Hindlimb muscle (tissue), 1 donor: ENCODE results near the gene GRPEL2. TPM values are rescaled to one million over a fixed set of nuclear protein-coding genes. Genes with fewer than 3 reads are reported as not detected.
A peak's percentile ranks its signal among the peaks of the same experiment; 100 is the strongest.

ENCODE experiments used
- DNase-seq: peaks from one replicate; pipeline ENCODE4 v3.0.0-alpha.2; 2013
- polyA plus RNA-seq: library from polyadenylated mRNA; unstranded; fragments of 120-200 nt; gene quantifications from one replicate; pipeline ENCODE4 v1.2.1, GENCODE V29; 2013; ENCODE audit not compliant: insufficient read length

GRPEL2 gene
- 16.0 TPM for polyA plus RNA-seq

GRCh38 chr5:149345147-149345891, at the start of gene GRPEL2:
Gene GRPEL2, plus strand, starts transcription at chr5:149345499. Its CDS starts 41 bp downstream, at chr5:149345540.
- DNase-seq = peak; percentile 96

- no peak for DNase-seq
These were observed 47.8 kb upstream of the GRPEL2 start for GRCh38 chr5:149297340-149298025.

GRCh38 chr5:149298163-149298562, 47.1 kb upstream of the GRPEL2 start:
- DNase-seq = no peak

- DNase-seq = no peak
These were observed 46.4 kb upstream of the GRPEL2 start for GRCh38 chr5:149298842-149299404.

- DNase-seq = no peak
These were observed 45.7 kb upstream of the GRPEL2 start for GRCh38 chr5:149299451-149300054.

- DNase-seq = no peak
These were observed 44.9 kb upstream of the GRPEL2 start for GRCh38 chr5:149300441-149300840.

GRCh38 chr5:149301049-149301743, 44.1 kb upstream of the GRPEL2 start:
- no peak for DNase-seq

- no peak for DNase-seq
These were observed 43.4 kb upstream of the GRPEL2 start for GRCh38 chr5:149301744-149302380.

GRCh38 chr5:149302641-149303040, 42.7 kb upstream of the GRPEL2 start:
- DNase-seq = no peak

- DNase-seq = no peak
These were observed 42.1 kb upstream of the GRPEL2 start for GRCh38 chr5:149303210-149303609.

GRCh38 chr5:149304195-149305078, 40.9 kb upstream of the GRPEL2 start:
- DNase-seq = no peak

- no peak for DNase-seq
These were observed 35.9 kb upstream of the GRPEL2 start for GRCh38 chr5:149309354-149309753.

- DNase-seq = no peak
These were observed 34.8 kb upstream of the GRPEL2 start for GRCh38 chr5:149310488-149310887.

- no peak for DNase-seq
These were observed 34.2 kb upstream of the GRPEL2 start for GRCh38 chr5:149310947-149311658.

- DNase-seq = no peak
These were observed 32.0 kb upstream of the GRPEL2 start for GRCh38 chr5:149313151-149313841.

- DNase-seq = no peak
These were observed 30.7 kb upstream of the GRPEL2 start for GRCh38 chr5:149314571-149315111.

GRCh38 chr5:149315753-149316152, 29.5 kb upstream of the GRPEL2 start:
- DNase-seq = no peak

GRCh38 chr5:149317281-149318048, 27.8 kb upstream of the GRPEL2 start:
- peak; percentile 49 for DNase-seq

GRCh38 chr5:149319174-149319573, 26.1 kb upstream of the GRPEL2 start:
- no peak for DNase-seq
